ENCODE measurements around the gene DDIT4.

DNA sequence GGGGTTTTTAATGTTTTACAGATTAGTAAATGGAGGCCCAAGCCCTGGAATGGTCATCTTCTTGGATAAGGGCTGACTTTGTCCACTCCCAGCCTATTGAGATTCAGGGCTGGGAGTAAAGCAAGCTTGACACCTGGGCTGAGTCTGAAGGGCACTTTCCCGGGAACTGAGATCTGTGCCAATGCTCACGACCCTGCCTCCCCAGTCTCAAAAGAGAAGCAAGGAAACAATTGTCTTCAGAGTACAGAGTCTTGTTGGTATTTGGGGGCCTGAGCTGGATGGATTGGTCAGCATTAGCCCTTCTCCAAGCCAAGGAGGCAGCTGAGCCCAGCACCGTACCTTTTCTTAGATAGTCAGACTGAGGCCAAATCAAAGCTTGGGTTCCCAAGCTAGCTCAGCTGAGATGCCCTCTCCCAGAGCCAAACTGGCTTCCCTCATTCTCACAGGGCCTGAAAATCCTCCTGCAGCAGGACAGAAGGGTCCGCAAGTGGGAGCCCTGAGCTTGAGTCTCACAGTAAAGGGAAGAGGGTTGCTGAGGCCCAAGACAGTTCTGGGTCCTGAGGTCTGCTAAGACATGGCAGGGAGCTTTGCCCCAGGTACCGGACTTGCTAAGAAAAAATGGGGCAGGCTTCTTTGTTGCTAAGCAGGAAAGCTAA lies 3.7 kb downstream of the DDIT4 start:
- TF ChIP-seq EZH2phosphoT487 (IDR thresholded peaks at IDR 0.05; ENCODE audit: insufficient read depth, low read depth) (no peak), EZH2 (IDR thresholded peaks at IDR 0.05; ENCODE audit: insufficient read depth, poor library complexity, severe bottlenecking) (no peak)
